ENCODE data around the gene VPS9D1.

Gene VPS9D1

DNA sequence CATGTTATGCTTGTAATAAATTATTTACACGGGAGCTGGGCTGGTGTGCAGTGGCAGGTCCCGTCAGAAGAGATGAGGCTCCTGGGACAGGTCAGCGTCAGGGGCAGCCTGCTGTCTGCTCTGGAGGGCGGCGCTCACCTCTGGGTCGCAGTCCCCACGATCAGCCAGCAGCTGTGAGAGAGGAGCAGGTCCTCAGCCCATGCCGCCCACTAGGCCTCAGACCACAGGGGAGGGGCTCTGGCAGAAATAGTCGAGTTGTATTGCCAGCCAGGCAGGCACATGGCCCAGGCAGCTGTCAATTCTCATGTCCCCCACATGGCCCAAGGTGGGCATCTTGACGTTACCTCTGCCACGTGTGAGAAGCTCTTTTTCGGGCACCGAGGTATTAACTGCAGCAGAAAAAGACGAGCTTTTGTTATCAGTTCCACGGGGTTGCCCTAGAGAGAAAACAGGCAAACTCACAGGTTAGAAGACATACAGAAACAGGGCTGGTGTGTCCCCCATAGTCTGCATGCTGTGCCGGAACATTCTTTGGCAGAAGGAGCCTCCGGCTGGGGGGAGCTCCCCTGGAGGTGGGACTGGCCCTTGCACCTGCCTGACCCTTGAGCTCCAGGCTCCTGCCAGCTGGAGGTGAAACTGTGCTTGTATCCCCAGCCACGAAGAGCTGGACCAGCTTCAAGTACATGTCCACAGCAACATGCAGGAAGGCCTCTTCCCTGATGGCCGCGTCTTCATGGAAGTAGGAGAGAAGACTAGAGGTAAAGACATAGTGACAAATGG lies 18.0 kb upstream of the VPS9D1 start:
- no peak for TF ChIP-seq ZNF274 (IDR thresholded peaks at IDR 0.05; ENCODE audit: low read depth, low read length)
- H3K4me3 ChIP-seq (ENCODE audit: low read length): no peak overlapping the region

DNA sequence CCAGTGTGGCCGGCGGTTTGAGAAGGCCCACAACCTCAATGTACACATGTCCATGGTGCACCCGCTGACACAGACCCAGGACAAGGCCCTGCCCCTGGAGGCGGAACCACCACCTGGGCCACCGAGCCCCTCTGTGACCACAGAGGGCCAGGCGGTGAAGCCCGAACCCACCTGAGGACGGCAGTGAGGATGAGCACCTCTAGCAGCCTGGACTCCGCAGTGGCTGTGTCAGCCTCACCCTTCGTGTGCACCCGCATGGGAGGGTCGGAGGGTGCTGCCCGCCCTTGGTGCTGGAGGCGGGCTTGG lies 17.3 kb upstream of the VPS9D1 start:
- TF ChIP-seq ZNF274 (IDR thresholded peaks at IDR 0.05; ENCODE audit: low read depth, low read length): no peak
- H3K4me3 ChIP-seq (ENCODE audit: low read length): no peak overlapping the region

DNA sequence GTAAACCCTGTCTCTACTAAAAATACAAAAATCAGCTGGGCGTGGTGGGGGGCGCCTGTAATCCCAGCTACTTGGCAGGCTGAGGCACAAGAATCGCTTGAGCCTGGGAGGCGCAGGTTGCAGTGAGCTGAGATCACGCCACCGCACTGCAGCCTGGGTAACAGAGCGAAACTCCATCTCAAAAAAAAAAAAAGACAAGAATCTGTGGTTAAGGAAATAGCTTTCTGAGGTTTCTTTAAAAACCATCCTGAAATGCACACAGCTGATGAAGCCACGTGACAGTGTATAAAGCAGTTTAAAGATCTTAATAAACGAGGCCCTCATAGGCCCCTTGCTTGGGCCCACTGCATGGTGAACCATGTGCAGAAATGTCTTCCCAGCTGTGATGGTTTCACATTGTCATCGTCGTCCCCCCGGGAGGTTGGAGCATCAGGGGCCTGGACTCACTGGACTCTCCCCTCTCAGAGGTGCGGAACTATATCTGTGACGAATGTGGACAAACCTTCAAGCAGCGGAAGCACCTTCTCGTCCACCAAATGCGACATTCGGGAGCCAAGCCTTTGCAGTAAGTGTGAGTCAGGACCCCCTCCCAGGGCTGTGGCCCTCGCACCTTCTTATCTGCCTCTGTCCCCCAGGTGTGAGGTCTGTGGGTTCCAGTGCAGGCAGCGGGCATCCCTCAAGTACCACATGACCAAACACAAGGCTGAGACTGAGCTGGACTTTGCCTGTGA lies 16.8 kb upstream of the VPS9D1 start:
- TF ChIP-seq ZNF274 (IDR thresholded peaks at IDR 0.05; ENCODE audit: low read depth, low read length): no peak
- no peak overlapping the region for H3K4me3 ChIP-seq (ENCODE audit: low read length)

DNA sequence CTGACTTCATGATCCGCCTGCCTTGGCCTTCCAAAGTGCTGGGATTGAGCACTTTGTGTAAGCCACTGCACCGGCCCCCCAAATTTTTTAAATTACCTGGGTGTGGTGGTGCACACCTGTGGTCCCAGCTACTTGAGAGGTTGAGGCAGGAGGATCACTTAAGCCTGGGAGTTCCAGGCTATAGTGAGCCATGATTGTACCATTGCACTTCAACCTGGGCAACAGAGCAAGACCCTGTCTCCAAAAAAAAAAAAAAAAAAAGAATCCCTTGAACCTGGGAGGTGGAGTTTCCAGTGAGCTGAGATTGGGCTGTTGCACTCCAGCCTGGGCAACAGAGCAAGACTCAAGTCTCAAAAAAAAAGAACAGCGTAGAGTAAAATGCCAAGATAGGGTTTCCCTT lies 15.9 kb upstream of the VPS9D1 start:
- TF ChIP-seq ZNF274 (IDR thresholded peaks at IDR 0.05; ENCODE audit: low read depth, low read length): no peak

DNA sequence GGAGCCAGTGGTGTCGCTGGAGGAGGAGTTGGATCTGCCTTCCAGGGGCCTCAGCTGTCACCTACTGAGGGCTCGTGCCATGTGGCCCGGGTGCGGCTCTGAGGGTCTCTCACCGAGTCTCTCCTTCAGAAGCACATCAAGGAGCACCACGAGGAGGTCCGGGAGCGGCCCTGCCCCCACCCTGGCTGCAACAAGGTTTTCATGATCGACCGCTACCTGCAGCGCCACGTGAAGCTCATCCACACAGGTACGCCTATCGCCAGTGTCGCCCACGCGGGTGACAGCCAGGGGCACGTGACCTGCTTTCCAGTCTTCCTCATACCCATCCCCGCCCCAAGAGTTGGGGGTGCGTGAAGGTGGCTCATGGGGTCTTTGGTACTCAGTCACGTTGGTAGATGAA lies 13.1 kb upstream of the VPS9D1 start:
- TF ChIP-seq ZNF274 (IDR thresholded peaks at IDR 0.05; ENCODE audit: low read depth, low read length): no peak
- no peak overlapping the region for H3K4me3 ChIP-seq (ENCODE audit: low read length)

More for the DNA sequence above, 15.9 kb upstream of the VPS9D1 start:
- no peak overlapping the region for H3K4me3 ChIP-seq (ENCODE audit: low read length)

DNA sequence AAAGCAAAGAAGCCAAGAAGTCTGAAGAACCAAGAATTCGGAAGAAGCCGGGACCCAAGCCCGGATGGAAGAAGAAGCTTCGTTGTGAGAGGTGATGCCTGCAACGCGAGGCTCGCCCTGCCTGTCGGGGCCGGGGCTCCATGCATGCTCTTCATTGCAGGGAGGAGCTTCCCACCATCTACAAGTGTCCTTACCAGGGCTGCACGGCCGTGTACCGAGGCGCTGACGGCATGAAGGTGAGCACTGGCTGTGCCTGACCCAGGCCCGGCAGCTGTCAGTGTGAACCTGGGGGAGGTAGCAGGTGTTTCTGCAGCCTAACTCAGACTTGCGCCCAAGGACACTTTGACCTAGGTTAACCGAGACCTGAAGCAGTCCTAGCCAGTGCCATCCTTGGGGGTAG lies 12.6 kb upstream of the VPS9D1 start:
- no peak for TF ChIP-seq ZNF274 (IDR thresholded peaks at IDR 0.05; ENCODE audit: low read depth, low read length)
- no peak overlapping the region for H3K4me3 ChIP-seq (ENCODE audit: low read length)

DNA sequence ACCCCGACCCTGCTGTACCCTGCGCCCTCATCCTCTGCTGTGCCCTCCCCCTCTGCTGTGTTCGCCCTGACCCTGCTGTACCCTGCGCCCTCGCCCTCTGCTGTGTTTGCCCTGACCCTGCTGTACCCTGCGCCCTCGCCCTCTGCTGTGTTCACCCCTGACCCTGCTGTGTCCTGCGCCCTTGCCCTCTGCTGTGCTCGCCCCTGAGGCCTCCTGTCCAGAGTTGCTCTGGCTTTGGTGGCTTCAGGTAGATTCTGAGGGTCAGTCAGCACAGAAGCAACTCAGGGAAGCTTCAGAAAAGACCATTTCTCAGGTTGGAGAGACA lies 12.2 kb upstream of the VPS9D1 start:
- no peak for TF ChIP-seq ZNF274 (IDR thresholded peaks at IDR 0.05; ENCODE audit: low read depth, low read length)
- H3K4me3 ChIP-seq (ENCODE audit: low read length): no peak overlapping the region

DNA sequence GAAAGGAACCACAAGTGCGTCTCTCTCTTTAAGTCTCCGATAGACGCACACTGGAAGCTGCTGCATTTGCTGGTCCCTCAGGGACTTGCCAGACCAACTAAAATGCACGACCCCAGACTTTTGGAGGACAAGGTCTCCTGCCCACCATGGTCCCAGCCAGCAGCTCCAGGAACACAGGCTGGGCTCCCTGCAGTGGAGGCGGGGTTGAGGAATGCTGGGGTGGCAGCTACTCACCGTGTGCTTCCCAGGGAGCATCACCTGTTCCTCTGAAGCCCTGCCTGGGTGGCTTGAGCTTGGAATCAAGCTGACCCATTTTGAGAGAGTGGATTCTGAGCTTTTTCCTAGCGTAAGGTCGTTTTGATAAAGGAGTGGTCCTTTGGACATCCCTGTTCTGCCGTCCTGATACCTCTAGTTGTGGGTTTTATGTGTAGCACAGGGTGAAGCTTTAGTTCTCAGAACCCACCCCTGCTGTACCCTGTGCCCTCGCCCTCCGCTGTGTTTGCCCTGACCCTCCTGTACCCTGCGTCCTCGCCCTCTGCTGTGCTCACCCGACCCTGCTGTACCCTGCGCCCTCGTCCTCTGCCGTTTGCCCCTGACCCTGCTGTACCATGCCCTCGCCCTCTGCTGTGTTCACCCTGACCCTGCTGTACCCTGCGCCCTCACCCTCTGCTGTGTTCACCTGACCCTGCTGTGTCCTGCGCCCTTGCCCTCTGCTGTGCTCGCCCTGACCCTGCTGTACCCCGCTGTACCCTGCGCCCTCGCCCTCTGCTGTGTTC lies 11.6 kb upstream of the VPS9D1 start:
- no peak overlapping the region for H3K4me3 ChIP-seq (ENCODE audit: low read length)
- TF ChIP-seq ZNF274 (IDR thresholded peaks at IDR 0.05; ENCODE audit: low read depth, low read length): no peak

DNA sequence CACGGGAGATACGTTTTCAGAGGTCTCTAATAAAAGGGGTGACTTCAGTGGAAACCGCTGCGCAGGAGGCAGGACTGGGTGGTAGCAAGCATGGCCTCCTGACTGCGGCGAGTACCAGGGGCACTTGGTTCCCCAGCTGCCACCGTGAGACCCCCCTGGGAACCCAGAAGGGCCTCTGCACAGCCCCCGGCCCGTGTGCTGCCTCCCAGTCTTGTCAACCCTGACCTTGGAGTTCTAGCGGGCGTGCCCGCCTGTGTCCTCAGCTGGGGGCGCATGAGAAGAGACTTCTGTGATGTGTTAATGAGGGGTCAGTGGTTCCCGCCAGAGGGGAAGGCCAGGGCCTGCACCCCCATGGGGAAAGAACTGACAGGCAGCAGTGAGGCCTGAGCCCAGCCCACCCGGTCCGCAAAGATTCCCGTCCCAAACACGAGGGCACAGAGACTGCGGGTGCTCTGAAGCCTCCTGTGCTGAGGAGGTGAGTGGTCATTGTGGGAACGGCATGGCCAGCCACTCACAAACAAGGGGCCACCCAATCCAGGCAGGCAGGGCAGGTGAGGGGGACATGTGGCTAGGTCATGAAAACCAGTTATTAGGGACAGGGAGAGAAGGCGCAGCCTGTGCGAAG lies 10.0 kb upstream of the VPS9D1 start:
- no peak for TF ChIP-seq ZNF274 (IDR thresholded peaks at IDR 0.05; ENCODE audit: low read depth, low read length)
- H3K4me3 ChIP-seq (ENCODE audit: low read length): no peak overlapping the region

DNA sequence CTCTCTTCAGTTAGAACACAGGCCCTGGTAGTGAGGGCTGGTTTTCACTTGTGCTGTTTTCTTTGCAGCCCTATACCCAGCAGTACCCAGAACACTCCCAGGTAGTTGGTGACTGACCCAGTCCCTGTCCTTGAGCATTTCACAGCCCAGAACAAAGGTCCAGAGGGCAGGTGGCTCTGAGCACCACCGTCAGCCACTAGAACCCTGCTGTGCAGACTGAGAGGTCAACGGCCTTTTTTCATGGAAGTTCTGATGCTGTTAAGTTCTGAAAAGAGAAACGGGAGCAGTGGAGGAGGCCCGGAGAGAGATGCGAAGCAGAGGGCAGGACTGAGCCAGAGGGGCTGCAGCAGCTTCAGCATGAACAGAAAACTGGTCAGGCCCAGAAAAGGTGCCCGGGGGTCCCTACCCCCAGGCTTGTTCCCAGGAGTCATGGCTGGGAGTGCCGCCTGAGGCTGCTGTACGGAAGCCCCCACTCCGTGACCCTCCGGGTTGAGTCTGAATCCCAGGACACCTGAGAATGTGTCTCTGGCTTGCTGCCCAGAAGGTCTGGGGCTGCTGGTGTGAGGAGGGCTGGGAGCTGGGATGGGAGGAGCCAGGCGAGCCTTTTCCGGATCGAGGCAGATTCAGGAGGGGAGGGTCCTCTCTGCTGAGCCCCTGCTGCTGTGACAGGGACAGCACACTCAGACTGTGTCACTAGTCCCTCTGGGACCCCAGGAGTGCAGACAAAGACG lies 9.3 kb upstream of the VPS9D1 start:
- no peak overlapping the region for H3K4me3 ChIP-seq (ENCODE audit: low read length)
- TF ChIP-seq ZNF274 (IDR thresholded peaks at IDR 0.05; ENCODE audit: low read depth, low read length): no peak

DNA sequence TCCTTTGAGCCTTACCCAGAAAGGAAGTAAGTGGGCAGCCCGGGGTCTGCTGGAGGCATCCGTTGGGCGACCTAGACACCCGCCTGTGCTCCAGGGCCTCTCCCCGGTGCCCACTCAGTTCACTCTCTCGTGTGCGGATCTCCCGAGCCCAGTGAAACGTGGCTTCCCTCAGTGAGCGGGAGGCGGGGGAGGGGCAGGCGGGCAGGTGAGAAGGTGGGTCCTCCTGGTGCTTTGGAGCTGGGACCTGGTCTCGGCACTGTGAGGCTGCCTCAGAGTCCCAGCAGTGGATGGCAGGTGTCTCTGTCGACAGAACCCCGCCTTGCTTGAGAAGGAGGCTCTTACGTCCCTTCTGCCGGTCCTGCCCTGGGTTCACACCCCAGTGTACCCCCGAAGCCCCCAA lies 8.6 kb upstream of the VPS9D1 start:
- TF ChIP-seq ZNF274 (IDR thresholded peaks at IDR 0.05; ENCODE audit: low read depth, low read length): no peak
- no peak overlapping the region for H3K4me3 ChIP-seq (ENCODE audit: low read length)

DNA sequence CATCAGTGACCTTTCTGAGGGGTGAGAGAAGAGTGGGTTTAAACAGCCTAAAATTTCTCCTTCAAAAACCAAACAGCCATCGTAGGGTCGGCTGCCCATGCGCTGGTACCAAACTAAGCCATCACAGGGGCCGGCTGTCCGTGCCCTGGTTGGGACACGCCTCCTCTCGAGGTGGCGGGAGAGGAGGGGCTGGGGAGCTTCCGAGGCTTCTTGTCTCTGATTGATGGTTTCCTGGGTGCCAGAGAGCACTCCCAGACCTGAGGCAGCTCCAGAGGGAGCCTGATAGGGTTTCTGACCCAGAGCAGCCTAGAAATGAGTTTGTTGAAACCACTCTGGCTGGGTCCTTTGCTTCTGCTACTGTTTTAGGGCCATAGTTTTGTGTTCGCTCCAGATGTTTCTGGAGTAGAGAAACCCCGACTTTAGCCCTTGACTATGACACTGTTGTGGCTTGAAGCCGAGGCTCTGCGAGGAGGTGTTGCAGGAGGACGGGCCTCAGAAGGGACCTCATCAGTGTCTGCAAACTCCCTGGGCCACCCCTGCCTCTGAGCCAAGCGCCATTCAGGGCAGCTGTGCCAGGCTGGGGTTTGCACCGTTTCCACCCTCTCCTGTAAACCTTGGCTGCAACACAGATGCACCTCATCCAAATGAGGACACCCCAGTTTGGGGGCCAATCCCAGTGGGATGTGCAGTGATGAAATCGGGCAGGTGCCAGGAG lies 6.9 kb upstream of the VPS9D1 start:
- H3K4me3 ChIP-seq (ENCODE audit: low read length): no peak overlapping the region
- TF ChIP-seq ZNF274 (IDR thresholded peaks at IDR 0.05; ENCODE audit: low read depth, low read length): no peak

Measured in GM08714 (cell line).